ENCODE data around the gene KCNJ10.

DNA sequence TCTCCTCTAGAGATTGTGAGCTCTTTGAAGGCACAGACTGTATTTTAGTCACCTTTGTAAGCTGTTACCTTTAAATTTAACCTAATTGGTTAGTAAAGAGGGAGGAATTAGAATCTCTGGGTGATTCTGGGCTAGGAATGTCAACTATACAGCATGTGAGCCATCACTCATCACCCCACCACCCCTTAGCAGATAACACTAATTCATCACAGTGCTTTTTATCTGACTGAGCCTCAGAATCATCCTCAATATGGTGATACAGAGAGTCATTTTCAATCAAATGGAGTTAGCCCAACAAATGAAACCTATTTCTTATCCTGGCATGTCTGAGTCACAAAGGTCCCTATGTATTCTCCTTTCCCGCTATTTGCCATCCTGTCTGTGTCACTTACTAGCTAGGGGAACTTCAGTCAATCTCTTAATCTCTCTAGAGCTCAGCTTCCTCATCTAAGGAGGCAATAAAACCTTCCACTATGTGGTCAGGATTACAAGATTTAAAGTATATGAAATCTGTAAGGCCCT is 13.3 kb downstream of the KCNJ10 start:
- no peak for TF ChIP-seq CTCF (IDR thresholded peaks at IDR 0.05)
- no peak for TF ChIP-seq POLR2AphosphoS5 (IDR thresholded peaks at IDR 0.05; ENCODE audit: low read depth, low read length)
- TF ChIP-seq, protein P1, sequence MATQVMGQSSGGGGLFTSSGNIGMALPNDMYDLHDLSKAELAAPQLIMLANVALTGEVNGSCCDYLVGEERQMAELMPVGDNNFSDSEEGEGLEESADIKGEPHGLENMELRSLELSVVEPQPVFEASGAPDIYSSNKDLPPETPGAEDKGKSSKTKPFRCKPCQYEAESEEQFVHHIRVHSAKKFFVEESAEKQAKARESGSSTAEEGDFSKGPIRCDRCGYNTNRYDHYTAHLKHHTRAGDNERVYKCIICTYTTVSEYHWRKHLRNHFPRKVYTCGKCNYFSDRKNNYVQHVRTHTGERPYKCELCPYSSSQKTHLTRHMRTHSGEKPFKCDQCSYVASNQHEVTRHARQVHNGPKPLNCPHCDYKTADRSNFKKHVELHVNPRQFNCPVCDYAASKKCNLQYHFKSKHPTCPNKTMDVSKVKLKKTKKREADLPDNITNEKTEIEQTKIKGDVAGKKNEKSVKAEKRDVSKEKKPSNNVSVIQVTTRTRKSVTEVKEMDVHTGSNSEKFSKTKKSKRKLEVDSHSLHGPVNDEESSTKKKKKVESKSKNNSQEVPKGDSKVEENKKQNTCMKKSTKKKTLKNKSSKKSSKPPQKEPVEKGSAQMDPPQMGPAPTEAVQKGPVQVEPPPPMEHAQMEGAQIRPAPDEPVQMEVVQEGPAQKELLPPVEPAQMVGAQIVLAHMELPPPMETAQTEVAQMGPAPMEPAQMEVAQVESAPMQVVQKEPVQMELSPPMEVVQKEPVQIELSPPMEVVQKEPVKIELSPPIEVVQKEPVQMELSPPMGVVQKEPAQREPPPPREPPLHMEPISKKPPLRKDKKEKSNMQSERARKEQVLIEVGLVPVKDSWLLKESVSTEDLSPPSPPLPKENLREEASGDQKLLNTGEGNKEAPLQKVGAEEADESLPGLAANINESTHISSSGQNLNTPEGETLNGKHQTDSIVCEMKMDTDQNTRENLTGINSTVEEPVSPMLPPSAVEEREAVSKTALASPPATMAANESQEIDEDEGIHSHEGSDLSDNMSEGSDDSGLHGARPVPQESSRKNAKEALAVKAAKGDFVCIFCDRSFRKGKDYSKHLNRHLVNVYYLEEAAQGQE (IDR thresholded peaks at IDR 0.05; ENCODE audit: insufficient read depth in 1 of 2, low read depth in 2 of 2, low read length in 1 of 2), result no peak
- no peak for TF ChIP-seq SIN3A (IDR thresholded peaks at IDR 0.05; ENCODE audit: borderline replicate concordance, insufficient read depth, low read depth, low read length)
